Gastroesophageal sphincter (tissue), 3 donors: ENCODE measurements around the gene EFCAB5.
A peak's percentile ranks its signal among the peaks of the same experiment; 100 is the strongest.

Experiments used
- EP300 ChIP-seq: sonication (generic); formaldehyde crosslinking; IDR thresholded peaks from one replicate; pipeline ENCODE4 v1.6.1; 2017; ENCODE audit warnings: antibody characterized with exemption, mild to moderate bottlenecking
- POLR2A ChIP-seq, 2 donors: fragments of 450-650 bp; IDR thresholded peaks; one replicate each; pipeline ENCODE4 v1.6.1; 2017; ENCODE audit warnings: antibody characterized with exemption in 2 of 2, mild to moderate bottlenecking in 2 of 2, moderate library complexity in 1 of 2
- POLR2AphosphoS5 ChIP-seq: sonication (generic); formaldehyde crosslinking; IDR thresholded peaks from one replicate; pipeline ENCODE4 v1.6.1; 2017; ENCODE audit warnings: antibody characterized with exemption
- TF ChIP-seq, protein P1 (sequence below), 4 experiments: fragments of 200-600 bp in 2 of 4; fragments of 450-650 bp in 2 of 4; sonication (generic) in 1 of 4; IDR thresholded peaks; one replicate each; pipeline ENCODE4 v1.5.1; 2017 to 2019; ENCODE audit warnings: antibody characterized with exemption in 4 of 4, mild to moderate bottlenecking in 2 of 4, moderate library complexity in 2 of 4

DNA sequence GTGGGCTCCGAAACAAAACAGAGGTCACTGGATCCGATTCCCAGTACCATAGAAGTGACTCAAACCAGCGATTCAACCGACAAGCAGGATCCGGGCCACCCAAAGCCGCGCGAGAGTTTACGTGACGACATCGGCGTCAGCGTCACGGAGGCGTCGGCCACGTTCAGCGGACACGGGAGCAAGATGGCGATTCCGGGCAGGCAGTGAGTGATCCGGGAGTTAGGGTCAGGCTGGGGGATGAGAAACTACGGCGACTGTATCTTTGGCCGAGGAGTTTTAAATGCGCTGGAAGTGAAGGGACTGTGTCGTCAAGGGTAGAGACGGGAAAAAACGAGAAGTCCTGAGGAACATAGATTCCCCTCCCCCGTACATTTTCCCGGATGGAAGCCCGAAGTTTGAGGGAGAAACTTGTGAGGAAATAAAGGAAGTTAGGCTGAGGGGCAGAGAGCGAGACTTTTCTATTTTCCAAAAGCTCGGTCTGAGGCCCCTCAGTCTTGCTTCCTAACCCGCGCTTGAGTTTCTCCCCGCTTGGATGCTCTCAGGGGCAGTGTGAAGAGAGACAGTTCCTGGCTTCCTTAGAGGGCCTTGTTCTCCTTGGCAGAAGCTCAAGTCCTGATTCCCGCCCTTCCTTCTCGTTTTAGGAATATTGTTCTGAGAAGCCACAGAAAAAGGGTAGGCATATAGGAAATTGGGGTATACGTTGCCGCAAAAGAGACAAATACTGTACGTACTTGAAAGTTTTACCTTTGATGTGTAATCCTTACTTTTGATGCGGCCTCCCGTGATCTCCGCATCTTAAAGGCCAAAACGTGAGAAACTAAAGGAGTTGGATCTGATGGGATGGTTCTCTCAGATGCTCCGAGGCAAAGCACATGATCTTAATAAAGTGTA, 175.5 kb downstream of the EFCAB5 start, which contains the start of gene NSRP1:
- peak; percentile 91 to 93 for TF ChIP-seq POLR2A (IDR thresholded peaks at IDR 0.05)
- TF ChIP-seq, protein P1, sequence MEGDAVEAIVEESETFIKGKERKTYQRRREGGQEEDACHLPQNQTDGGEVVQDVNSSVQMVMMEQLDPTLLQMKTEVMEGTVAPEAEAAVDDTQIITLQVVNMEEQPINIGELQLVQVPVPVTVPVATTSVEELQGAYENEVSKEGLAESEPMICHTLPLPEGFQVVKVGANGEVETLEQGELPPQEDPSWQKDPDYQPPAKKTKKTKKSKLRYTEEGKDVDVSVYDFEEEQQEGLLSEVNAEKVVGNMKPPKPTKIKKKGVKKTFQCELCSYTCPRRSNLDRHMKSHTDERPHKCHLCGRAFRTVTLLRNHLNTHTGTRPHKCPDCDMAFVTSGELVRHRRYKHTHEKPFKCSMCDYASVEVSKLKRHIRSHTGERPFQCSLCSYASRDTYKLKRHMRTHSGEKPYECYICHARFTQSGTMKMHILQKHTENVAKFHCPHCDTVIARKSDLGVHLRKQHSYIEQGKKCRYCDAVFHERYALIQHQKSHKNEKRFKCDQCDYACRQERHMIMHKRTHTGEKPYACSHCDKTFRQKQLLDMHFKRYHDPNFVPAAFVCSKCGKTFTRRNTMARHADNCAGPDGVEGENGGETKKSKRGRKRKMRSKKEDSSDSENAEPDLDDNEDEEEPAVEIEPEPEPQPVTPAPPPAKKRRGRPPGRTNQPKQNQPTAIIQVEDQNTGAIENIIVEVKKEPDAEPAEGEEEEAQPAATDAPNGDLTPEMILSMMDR (IDR thresholded peaks at IDR 0.05): no peak
- TF ChIP-seq EP300: no peak
- peak; percentile 99 for TF ChIP-seq POLR2AphosphoS5
